ENCODE results near the gene SHQ1. TPM values are rescaled to one million over a fixed set of nuclear protein-coding genes. Genes with fewer than 3 reads are reported as not detected.

The SHQ1 gene
- total and polyA plus RNA-seq, 2 experiments from 2014 or later, result 18.3 to 28.7 TPM

GRCh38 chr3:72818092-72818773, 30.0 kb downstream of the SHQ1 start:
- TF ChIP-seq NANOG (IDR thresholded peaks at IDR 0.05; ENCODE audit: borderline replicate concordance) (no peak), CTCF (conservative IDR thresholded peaks at IDR 0.05; ENCODE audit: low read depth in 2 of 2) (peak; percentile 66), REST (IDR thresholded peaks at IDR 0.05; ENCODE audit: unreplicated experiment) (no peak)
- Histone ChIP-seq H2AFZ (no peak overlapping the region), H3K36me3 (ENCODE audit: insufficient read depth) (no peaks in the 10 kb centered on the region), H3K9me2 (ENCODE audit: insufficient read depth) (no peaks in the 10 kb centered on the region), H3F3A (replicated peaks; ENCODE audit: low read depth) (no peaks in the 10 kb centered on the region), H3K27me3 (ENCODE audit: insufficient read depth) (no peaks in the 10 kb centered on the region), H3K4me1 (ENCODE audit: insufficient read depth) (peaks cover 5% of the 10 kb centered on the region; the same call in 1 of the 2 replicates), H3K27ac (ENCODE audit: low read depth) (no peak overlapping the region), H3K4me2 (no peak overlapping the region), H3K4me3 (no peak overlapping the region), H4K20me1 (replicated peaks; ENCODE audit: insufficient read depth) (no peaks in the 10 kb centered on the region), H3K79me2 (replicated peaks; ENCODE audit: insufficient read depth) (0 out of 2 replicates have a peak, but pooled peaks cover 4% of the 10 kb centered on the region)
- Mint-ChIP-seq H3K27ac (no peak overlapping the region), H3K36me3 (ENCODE audit: low read depth) (no peaks in the 10 kb centered on the region; the same call in 2 of the 3 replicates), H3K4me3 (no peak overlapping the region), H3K4me1 (peaks cover 8% of the 10 kb centered on the region), H3K27me3 (ENCODE audit: insufficient read depth, low read depth, poor library complexity) (no peaks in the 10 kb centered on the region), H3K9me3 (no peaks in the 10 kb centered on the region)
- ATAC-seq (no peak), DNase-seq (ENCODE audit: low spot score) (no peak)

GRCh38 chr3:72816862-72817355, 31.3 kb downstream of the SHQ1 start:
- Mint-ChIP-seq H3K27ac (no peak overlapping the region), H3K4me3 (no peak overlapping the region), H3K36me3 (ENCODE audit: low read depth) (no peaks in the 10 kb centered on the region; the same call in 2 of the 3 replicates), H3K27me3 (ENCODE audit: insufficient read depth, low read depth, poor library complexity) (no peaks in the 10 kb centered on the region), H3K9me3 (no peaks in the 10 kb centered on the region), H3K4me1 (peaks cover 16% of the 10 kb centered on the region)
- no peak overlapping the region for H2AFZ ChIP-seq
- H3K79me2 ChIP-seq (replicated peaks; ENCODE audit: insufficient read depth), result 0 out of 2 replicates have a peak, but pooled peaks cover 4% of the 10 kb centered on the region
- ATAC-seq (no peak), DNase-seq (ENCODE audit: low spot score) (no peak)
- H3K4me3 ChIP-seq, result no peak overlapping the region
- H3K4me1 ChIP-seq (ENCODE audit: insufficient read depth), result peaks cover 16% of the 10 kb centered on the region
- no peaks in the 10 kb centered on the region for H3F3A ChIP-seq (replicated peaks; ENCODE audit: low read depth)
- TF ChIP-seq ZNF114 (CRISPR knock-in tag; IDR thresholded peaks at IDR 0.05) (no peak), CTCF (conservative IDR thresholded peaks at IDR 0.05; ENCODE audit: low read depth in 2 of 2) (no peak), POLR2AphosphoS5 (IDR thresholded peaks at IDR 0.05; ENCODE audit: low read depth) (no peak), STAT1 (IDR thresholded peaks at IDR 0.05; ENCODE audit: unreplicated experiment) (no peak), REST (IDR thresholded peaks at IDR 0.05; ENCODE audit: unreplicated experiment) (no peak), JUNB (IDR thresholded peaks at IDR 0.05; ENCODE audit: unreplicated experiment) (no peak), ETS1 (IDR thresholded peaks at IDR 0.05) (no peak)
- no peaks in the 10 kb centered on the region for H3K36me3 ChIP-seq (ENCODE audit: insufficient read depth)
- H3K4me2 ChIP-seq, result no peak overlapping the region
- no peaks in the 10 kb centered on the region for H3K27me3 ChIP-seq (ENCODE audit: insufficient read depth)
- H3K9me2 ChIP-seq (ENCODE audit: insufficient read depth), result no peaks in the 10 kb centered on the region
- no peak overlapping the region for H3K27ac ChIP-seq (ENCODE audit: low read depth)
- no peaks in the 10 kb centered on the region for H4K20me1 ChIP-seq (replicated peaks; ENCODE audit: insufficient read depth)
